Loucy (cell line): ENCODE results near the gene TBC1D7.
"Not testable (repeated sequence)": the region's sequence is repeated elsewhere in the genome, so short reads cannot be mapped to it uniquely, and the experiment has no call there.

Experiments used
- H2AFZ ChIP-seq: fragments of 200-600 bp; sonication (generic); 2 replicates; pipeline ENCODE4 v1.6.0; 2016; ENCODE audit warnings: antibody characterized with exemption, mild to moderate bottlenecking, low read length, moderate library complexity
- H3F3A ChIP-seq: fragments of 200-600 bp; 2 replicates; pipeline ENCODE4 v1.6.0; 2016; ENCODE audit warnings: antibody characterized with exemption, low read depth, mild to moderate bottlenecking
- H3K27me3 ChIP-seq: fragments of 200-600 bp; sonication (generic); 2 replicates; pipeline ENCODE4 v1.6.1; 2014; ENCODE audit warnings: low read length, mild to moderate bottlenecking; ENCODE audit not compliant: insufficient read depth, poor library complexity, severe bottlenecking
- H3K36me3 ChIP-seq: fragments of 200-600 bp; sonication (generic); 2 replicates; pipeline ENCODE4 v1.6.1; 2016; ENCODE audit warnings: low read length; ENCODE audit not compliant: insufficient read depth
- H3K4me1 ChIP-seq: fragments of 200-600 bp; sonication (generic); 2 replicates; pipeline ENCODE4 v1.5.1; 2014; ENCODE audit warnings: low read length, mild to moderate bottlenecking; ENCODE audit not compliant: insufficient read depth, poor library complexity, severe bottlenecking
- H3K4me2 ChIP-seq: fragments of 200-600 bp; sonication (generic); 2 replicates; pipeline ENCODE4 v1.6.0; 2014; ENCODE audit warnings: antibody characterized with exemption, low read length, low read depth, mild to moderate bottlenecking; ENCODE audit not compliant: poor library complexity, severe bottlenecking
- H3K4me3 ChIP-seq: fragments of 200-600 bp; sonication (generic); 2 replicates; pipeline ENCODE4 v1.5.1; 2014; ENCODE audit warnings: low read length, mild to moderate bottlenecking, mixed read lengths; ENCODE audit not compliant: poor library complexity, severe bottlenecking
- H3K79me2 ChIP-seq: fragments of 200-600 bp; sonication (generic); 2 replicates; pipeline ENCODE4 v1.6.1; 2014; ENCODE audit warnings: low read length; ENCODE audit not compliant: insufficient read depth
- H3K9ac ChIP-seq: fragments of 200-600 bp; sonication (generic); 2 replicates; pipeline ENCODE4 v1.6.0; 2014; ENCODE audit warnings: mild to moderate bottlenecking, low read depth, low read length, moderate library complexity; ENCODE audit not compliant: poor library complexity, severe bottlenecking
- H3K9me2 ChIP-seq: fragments of 200-600 bp; sonication (generic); replicated peaks from 2 replicates; pipeline ENCODE4 v1.6.1; 2016; ENCODE audit warnings: low read depth, low read length, mixed read lengths
- H3K9me3 ChIP-seq: fragments of 200-600 bp; sonication (generic); 2 replicates; pipeline ENCODE4 v1.6.1; 2014; ENCODE audit warnings: mild to moderate bottlenecking, antibody characterized with exemption, low read length, low read depth; ENCODE audit not compliant: insufficient read depth
- H4K20me1 ChIP-seq: fragments of 200-600 bp; sonication (generic); 2 replicates; pipeline ENCODE4 v1.6.0; 2014; ENCODE audit warnings: antibody characterized with exemption, low read length, mild to moderate bottlenecking; ENCODE audit not compliant: insufficient read depth, poor library complexity, severe bottlenecking
- EZH2phosphoT487 ChIP-seq: fragments of 200-600 bp; IDR thresholded peaks from 2 replicates; pipeline ENCODE4 v1.6.1; 2018; ENCODE audit warnings: antibody characterized with exemption, mild to moderate bottlenecking, moderate library complexity, borderline replicate concordance
- TF ChIP-seq, protein P1 (sequence below): fragments of 200-600 bp; sonication (generic); conservative IDR thresholded peaks from 2 replicates; pipeline ENCODE4 v1.5.1; 2014; ENCODE audit warnings: mild to moderate bottlenecking, antibody characterized with exemption, low read length

The TBC1D7 gene

DNA sequence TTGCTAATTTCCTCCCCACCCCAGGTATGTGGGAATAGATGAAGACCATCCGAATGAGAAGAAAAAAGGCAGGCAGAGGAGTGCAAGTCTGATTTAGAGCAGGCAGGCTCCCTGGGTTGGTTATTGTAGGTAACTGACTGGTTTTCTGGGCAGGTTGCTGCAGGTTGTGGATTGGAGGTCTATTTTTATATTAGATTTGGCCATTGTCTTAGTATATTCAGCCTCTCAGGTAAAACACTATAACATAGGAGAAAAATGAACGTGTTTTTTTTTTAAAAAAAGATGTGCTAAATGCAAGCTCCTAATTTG, 492 bp upstream of the TBC1D7 start:
- no peaks in the 10 kb centered on the region for H4K20me1 ChIP-seq
- no peak for TF ChIP-seq EZH2phosphoT487
- TF ChIP-seq, protein P1, sequence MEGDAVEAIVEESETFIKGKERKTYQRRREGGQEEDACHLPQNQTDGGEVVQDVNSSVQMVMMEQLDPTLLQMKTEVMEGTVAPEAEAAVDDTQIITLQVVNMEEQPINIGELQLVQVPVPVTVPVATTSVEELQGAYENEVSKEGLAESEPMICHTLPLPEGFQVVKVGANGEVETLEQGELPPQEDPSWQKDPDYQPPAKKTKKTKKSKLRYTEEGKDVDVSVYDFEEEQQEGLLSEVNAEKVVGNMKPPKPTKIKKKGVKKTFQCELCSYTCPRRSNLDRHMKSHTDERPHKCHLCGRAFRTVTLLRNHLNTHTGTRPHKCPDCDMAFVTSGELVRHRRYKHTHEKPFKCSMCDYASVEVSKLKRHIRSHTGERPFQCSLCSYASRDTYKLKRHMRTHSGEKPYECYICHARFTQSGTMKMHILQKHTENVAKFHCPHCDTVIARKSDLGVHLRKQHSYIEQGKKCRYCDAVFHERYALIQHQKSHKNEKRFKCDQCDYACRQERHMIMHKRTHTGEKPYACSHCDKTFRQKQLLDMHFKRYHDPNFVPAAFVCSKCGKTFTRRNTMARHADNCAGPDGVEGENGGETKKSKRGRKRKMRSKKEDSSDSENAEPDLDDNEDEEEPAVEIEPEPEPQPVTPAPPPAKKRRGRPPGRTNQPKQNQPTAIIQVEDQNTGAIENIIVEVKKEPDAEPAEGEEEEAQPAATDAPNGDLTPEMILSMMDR = no peak
- peak overlapping the region; percentile 92 for H3K9ac ChIP-seq
- no peaks in the 10 kb centered on the region for H3K9me2 ChIP-seq
- no peaks in the 10 kb centered on the region for H3K9me3 ChIP-seq
- H3F3A ChIP-seq = peaks cover 2% of the 10 kb centered on the region; the same call in 1 of the 2 replicates
- no peaks in the 10 kb centered on the region; the same call in 1 of the 2 replicates for H3K36me3 ChIP-seq
- peak overlapping the region; percentile 81 for H2AFZ ChIP-seq
- peaks cover 24% of the 10 kb centered on the region for H3K79me2 ChIP-seq
- peaks cover 29% of the 10 kb centered on the region for H3K4me1 ChIP-seq
- H3K4me3 ChIP-seq = peak overlapping the region; percentile 94
- H3K4me2 ChIP-seq = peak overlapping the region; percentile 79
- H3K27me3 ChIP-seq = no peaks in the 10 kb centered on the region

GRCh38 chr6:13327691-13328075, 654 bp downstream of the TBC1D7 start:
- peak overlapping the region; percentile 94 for H3K4me3 ChIP-seq
- H3K79me2 ChIP-seq = peaks cover 24% of the 10 kb centered on the region
- H2AFZ ChIP-seq = peak overlapping the region; percentile 83
- H3K36me3 ChIP-seq = no peaks in the 10 kb centered on the region; the same call in 1 of the 2 replicates
- no peaks in the 10 kb centered on the region for H3K27me3 ChIP-seq
- no peaks in the 10 kb centered on the region for H3K9me2 ChIP-seq
- H4K20me1 ChIP-seq = no peaks in the 10 kb centered on the region
- H3K9me3 ChIP-seq = no peaks in the 10 kb centered on the region
- peaks cover 2% of the 10 kb centered on the region; the same call in 1 of the 2 replicates for H3F3A ChIP-seq
- no peak for TF ChIP-seq EZH2phosphoT487
- TF ChIP-seq, protein P1 = no peak
- H3K4me2 ChIP-seq = peak overlapping the region; percentile 93
- peaks cover 29% of the 10 kb centered on the region for H3K4me1 ChIP-seq
- peak overlapping the region; percentile 92 for H3K9ac ChIP-seq

DNA sequence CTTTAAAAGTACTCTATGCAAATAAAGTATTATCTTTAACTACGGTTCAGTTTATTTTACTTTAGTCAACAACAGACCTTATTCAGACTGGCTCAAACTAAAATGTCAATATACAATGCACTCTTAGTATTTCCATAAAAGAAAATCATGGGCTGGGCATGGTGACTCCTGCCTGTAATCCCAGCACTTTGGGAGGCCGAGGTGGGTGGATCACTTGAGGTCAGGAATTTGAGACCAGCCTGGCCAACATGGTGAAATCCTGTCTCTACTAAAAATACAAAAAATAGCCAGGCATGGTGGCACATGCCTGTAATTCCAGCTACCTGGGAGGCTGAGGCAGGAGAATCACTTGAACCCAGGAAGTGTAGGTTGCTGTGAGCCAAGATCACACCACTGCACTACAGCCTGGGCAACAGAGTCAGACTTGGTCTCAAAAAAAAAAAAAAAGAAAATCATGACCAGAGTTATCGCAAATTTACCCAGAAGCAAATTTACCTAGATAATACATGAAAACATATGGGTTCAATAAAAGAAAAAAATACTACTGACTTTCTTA, 2.2 kb downstream of the TBC1D7 start:
- peaks cover 29% of the 10 kb centered on the region for H3K4me1 ChIP-seq
- peak overlapping the region; percentile 92 for H3K9ac ChIP-seq
- H3K4me2 ChIP-seq = peak overlapping the region; percentile 93
- H3K4me3 ChIP-seq = peak overlapping the region; percentile 94
- H3K9me2 ChIP-seq, H3F3A ChIP-seq, H4K20me1 ChIP-seq, H3K27me3 ChIP-seq, H3K9me3 ChIP-seq, H2AFZ ChIP-seq: not testable (repeated sequence)
- peaks cover 24% of the 10 kb centered on the region for H3K79me2 ChIP-seq
- H3K36me3 ChIP-seq = peaks cover 11% of the 10 kb centered on the region

DNA sequence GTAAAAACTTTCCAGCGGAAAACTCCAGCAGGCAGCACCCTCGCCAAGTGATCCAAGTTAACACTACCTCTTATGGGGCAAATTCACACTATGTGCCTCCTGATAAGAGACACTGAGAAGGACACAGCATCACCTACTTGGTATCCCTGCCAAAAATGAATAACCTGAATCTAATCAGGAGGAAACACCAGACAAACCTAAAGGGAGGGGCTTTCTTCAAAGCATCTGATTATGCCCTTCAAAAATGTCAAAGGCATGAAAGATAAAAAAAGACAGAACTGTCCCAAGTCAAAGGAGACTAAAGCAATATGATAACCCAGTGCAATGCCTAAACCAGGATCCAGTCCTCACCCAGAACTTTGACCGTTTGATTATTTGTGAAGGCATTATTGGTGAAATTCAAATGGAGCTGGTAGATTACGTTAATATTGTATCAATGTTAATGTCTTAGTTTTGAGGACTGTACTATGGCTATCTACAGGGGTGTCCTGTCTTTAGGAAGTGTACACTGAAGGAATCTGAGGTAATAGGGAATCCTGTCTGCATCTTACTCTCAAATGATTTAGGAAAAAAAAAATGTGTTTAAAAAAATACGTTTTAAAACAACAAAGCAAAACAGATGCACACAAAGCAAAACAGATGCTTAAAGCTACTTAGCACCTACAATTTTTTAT, 8.3 kb downstream of the TBC1D7 start:
- Histone ChIP-seq H3K79me2 (no peaks in the 10 kb centered on the region), H3K4me1 (no peaks in the 10 kb centered on the region), H2AFZ (no peak overlapping the region), H3K9me2 (no peaks in the 10 kb centered on the region), H3K36me3 (peaks cover 62% of the 10 kb centered on the region), H3K9ac (no peak overlapping the region), H3K4me2 (no peak overlapping the region), H3F3A (no peaks in the 10 kb centered on the region), H3K27me3 (no peaks in the 10 kb centered on the region), H4K20me1 (no peaks in the 10 kb centered on the region), H3K9me3 (no peaks in the 10 kb centered on the region), H3K4me3 (no peak overlapping the region)
- TF ChIP-seq EZH2phosphoT487 = no peak
